ENCODE data around the gene RIPOR1.

GRCh38 chr16:67543036-67543435 lies 14.4 kb downstream of the RIPOR1 start:
- TF ChIP-seq EZH2 (IDR thresholded peaks at IDR 0.05; ENCODE audit: insufficient read depth, poor library complexity, severe bottlenecking) (no peak), EZH2phosphoT487 (IDR thresholded peaks at IDR 0.05; ENCODE audit: insufficient read depth, low read depth) (no peak)

Measured in GM23248 (cell line).